PC-9 (cell line): Measurements from ENCODE around the gene LIN54.

Experiments used
- CTCF ChIP-seq: fragments of 200-600 bp; sonication (generic); conservative IDR thresholded peaks from 2 replicates; pipeline ENCODE4 v1.6.1; 2017; ENCODE audit warnings: mixed run types, antibody characterized with exemption, mild to moderate bottlenecking, moderate library complexity
- EZH2 ChIP-seq: fragments of 200-600 bp; sonication (generic); IDR thresholded peaks from 2 replicates; pipeline ENCODE4 v1.8.0; 2017; ENCODE audit warnings: antibody characterized with exemption, low read depth

- TF ChIP-seq CTCF: no peak
- no peak for TF ChIP-seq EZH2
Measured at GRCh38 chr4:83046693-83047473, 36.3 kb upstream of the LIN54 start.
